GM06990 (cell line): ENCODE data around the gene IL20RB.

Source experiments
- DNase-seq: peaks from one replicate; pipeline ENCODE4 v3.0.0-alpha.2; 2011; ENCODE audit not compliant: insufficient read length; ENCODE audit errors: extremely low read depth
- H3K27me3 ChIP-seq: replicated peaks from 2 replicates; pipeline ENCODE4 v1.6.0; 2011; ENCODE audit warnings: low read length; ENCODE audit not compliant: control insufficient read depth, insufficient read depth
- H3K36me3 ChIP-seq: 2 replicates; pipeline ENCODE4 v1.5.1; 2011; ENCODE audit warnings: low read length; ENCODE audit not compliant: control insufficient read depth, insufficient read depth
- H3K4me3 ChIP-seq: replicated peaks from 2 replicates; pipeline ENCODE4 v1.5.1; 2011; ENCODE audit warnings: low read depth, mild to moderate bottlenecking, control low read depth, low read length
- TF ChIP-seq, protein P1 (sequence below): IDR thresholded peaks from 2 replicates; pipeline ENCODE4 v1.5.1; 2011; ENCODE audit warnings: low read length, control low read depth, mild to moderate bottlenecking, inconsistent platforms; ENCODE audit not compliant: insufficient read depth, poor library complexity, severe bottlenecking

IL20RB gene

GRCh38 chr3:136929977-136930670, 27.7 kb upstream of the IL20RB start:
- no peak overlapping the region for H3K4me3 ChIP-seq
- TF ChIP-seq, protein P1, sequence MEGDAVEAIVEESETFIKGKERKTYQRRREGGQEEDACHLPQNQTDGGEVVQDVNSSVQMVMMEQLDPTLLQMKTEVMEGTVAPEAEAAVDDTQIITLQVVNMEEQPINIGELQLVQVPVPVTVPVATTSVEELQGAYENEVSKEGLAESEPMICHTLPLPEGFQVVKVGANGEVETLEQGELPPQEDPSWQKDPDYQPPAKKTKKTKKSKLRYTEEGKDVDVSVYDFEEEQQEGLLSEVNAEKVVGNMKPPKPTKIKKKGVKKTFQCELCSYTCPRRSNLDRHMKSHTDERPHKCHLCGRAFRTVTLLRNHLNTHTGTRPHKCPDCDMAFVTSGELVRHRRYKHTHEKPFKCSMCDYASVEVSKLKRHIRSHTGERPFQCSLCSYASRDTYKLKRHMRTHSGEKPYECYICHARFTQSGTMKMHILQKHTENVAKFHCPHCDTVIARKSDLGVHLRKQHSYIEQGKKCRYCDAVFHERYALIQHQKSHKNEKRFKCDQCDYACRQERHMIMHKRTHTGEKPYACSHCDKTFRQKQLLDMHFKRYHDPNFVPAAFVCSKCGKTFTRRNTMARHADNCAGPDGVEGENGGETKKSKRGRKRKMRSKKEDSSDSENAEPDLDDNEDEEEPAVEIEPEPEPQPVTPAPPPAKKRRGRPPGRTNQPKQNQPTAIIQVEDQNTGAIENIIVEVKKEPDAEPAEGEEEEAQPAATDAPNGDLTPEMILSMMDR: no peak
- no peaks in the 10 kb centered on the region; the same call in none of the 2 replicates for H3K36me3 ChIP-seq
- no peaks in the 10 kb centered on the region for H3K27me3 ChIP-seq
- DNase-seq: no peak

DNA sequence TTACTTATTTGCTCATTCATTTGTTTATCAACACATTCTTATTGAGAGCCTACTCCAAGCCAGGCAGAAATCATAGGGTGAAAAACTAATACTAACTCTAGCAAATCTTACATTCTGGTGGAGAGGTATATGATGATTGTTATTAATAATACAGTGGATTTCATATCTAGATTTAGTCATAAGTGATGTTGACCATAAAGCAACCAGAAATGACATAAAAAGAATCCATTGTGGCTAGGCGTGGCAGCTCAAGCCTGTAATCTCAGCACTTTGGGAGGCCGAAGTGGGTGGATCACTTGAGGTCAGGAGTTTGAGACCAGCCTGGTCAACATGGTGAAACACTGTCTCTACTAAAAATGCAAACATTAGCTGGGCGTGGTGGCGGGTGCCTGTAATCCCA, 26.2 kb upstream of the IL20RB start:
- no peaks in the 10 kb centered on the region for H3K27me3 ChIP-seq
- no peak for DNase-seq
- TF ChIP-seq, protein P1: no peak
- H3K36me3 ChIP-seq: no peaks in the 10 kb centered on the region; the same call in none of the 2 replicates
- H3K4me3 ChIP-seq: no peak overlapping the region

GRCh38 chr3:136932523-136932922, 25.3 kb upstream of the IL20RB start:
- peak; percentile 26 for DNase-seq

GRCh38 chr3:136932978-136933772, 24.6 kb upstream of the IL20RB start:
- Histone ChIP-seq H3K4me3 (no peak overlapping the region), H3K36me3 (no peaks in the 10 kb centered on the region; the same call in none of the 2 replicates), H3K27me3 (no peaks in the 10 kb centered on the region)
- DNase-seq: no peak
- TF ChIP-seq, protein P1: no peak

More at GRCh38 chr3:136932523-136932922, 25.3 kb upstream of the IL20RB start:
- H3K36me3 ChIP-seq: no peaks in the 10 kb centered on the region; the same call in none of the 2 replicates
- no peak overlapping the region for H3K4me3 ChIP-seq
- H3K27me3 ChIP-seq: no peaks in the 10 kb centered on the region
- TF ChIP-seq, protein P1: no peak

DNA sequence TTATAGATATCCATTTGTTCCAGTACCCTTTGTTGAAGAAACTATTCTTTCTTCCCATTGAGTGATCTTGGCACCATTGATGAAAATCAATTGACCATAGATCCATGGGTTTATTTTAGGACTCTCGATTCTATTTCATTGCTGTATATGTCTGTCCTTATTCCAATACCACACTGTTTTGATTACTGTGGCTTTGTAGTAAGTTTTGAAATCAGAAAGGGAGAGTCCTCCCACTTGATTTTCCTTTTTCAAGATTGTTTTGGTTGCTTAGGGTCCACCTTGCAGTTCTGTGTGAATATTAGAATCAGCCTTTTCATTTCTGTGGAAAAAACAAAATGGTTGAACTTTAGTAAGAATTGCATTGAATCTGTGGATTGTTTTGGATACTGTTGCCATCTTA, 20.6 kb upstream of the IL20RB start:
- no peaks in the 10 kb centered on the region for H3K27me3 ChIP-seq
- no peaks in the 10 kb centered on the region; the same call in 1 of the 2 replicates for H3K36me3 ChIP-seq
- TF ChIP-seq, protein P1: no peak
- no peak overlapping the region for H3K4me3 ChIP-seq
- no peak for DNase-seq
